HG03060 (cell line): ENCODE data around the gene EHMT1.

ENCODE experiments used
- ATAC-seq: cut with Tn5 transposase; IDR thresholded peaks from one replicate; pipeline ENCODE4 v1.9.1; 2021; ENCODE audit warnings: low read depth, moderate number of reproducible peaks; ENCODE audit not compliant: unreplicated experiment

EHMT1 gene

GRCh38 chr9:137731947-137732813, 113.4 kb downstream of the EHMT1 start:
- no peak for ATAC-seq

GRCh38 chr9:137733429-137733828, 114.6 kb downstream of the EHMT1 start:
- ATAC-seq = no peak

GRCh38 chr9:137734181-137734580, 115.4 kb downstream of the EHMT1 start:
- no peak for ATAC-seq

- peak; percentile 86 for ATAC-seq
Observed at GRCh38 chr9:137738182-137738696, 119.4 kb downstream of the EHMT1 start.

- no peak for ATAC-seq
Observed at GRCh38 chr9:137738703-137739102, 119.9 kb downstream of the EHMT1 start.

- ATAC-seq = no peak
Observed at GRCh38 chr9:137739371-137740309, 120.8 kb downstream of the EHMT1 start.

GRCh38 chr9:137740312-137740711, 121.5 kb downstream of the EHMT1 start:
- no peak for ATAC-seq

GRCh38 chr9:137741330-137741729, 122.5 kb downstream of the EHMT1 start:
- ATAC-seq = no peak

GRCh38 chr9:137742698-137743097, 123.9 kb downstream of the EHMT1 start:
- ATAC-seq = no peak

GRCh38 chr9:137743695-137744094, 124.9 kb downstream of the EHMT1 start:
- ATAC-seq = no peak

GRCh38 chr9:137744632-137745183, 125.9 kb downstream of the EHMT1 start:
- no peak for ATAC-seq

- peak; percentile 35 for ATAC-seq
Observed at GRCh38 chr9:137745541-137745991, 126.8 kb downstream of the EHMT1 start.

GRCh38 chr9:137748311-137748710, 129.5 kb downstream of the EHMT1 start:
- no peak for ATAC-seq

- no peak for ATAC-seq
Observed at GRCh38 chr9:137748741-137749140, 129.9 kb downstream of the EHMT1 start.

GRCh38 chr9:137749511-137749910, 130.7 kb downstream of the EHMT1 start:
- ATAC-seq = no peak

- no peak for ATAC-seq
Observed at GRCh38 chr9:137750007-137750406, 131.2 kb downstream of the EHMT1 start.

GRCh38 chr9:137750566-137750965, 131.8 kb downstream of the EHMT1 start:
- no peak for ATAC-seq

GRCh38 chr9:137751616-137752015, 132.8 kb downstream of the EHMT1 start:
- ATAC-seq = no peak

- no peak for ATAC-seq
Observed at GRCh38 chr9:137752426-137752825, 133.6 kb downstream of the EHMT1 start.

- ATAC-seq = no peak
Observed at GRCh38 chr9:137753192-137753765, 134.5 kb downstream of the EHMT1 start.
